ENCODE results near the gene SLC25A45.

SLC25A45 gene

GRCh38 chr11:65420506-65420905 lies 38.1 kb upstream of the SLC25A45 start:
- in situ Hi-C loops (cut with HindIII; ENCODE audit: low sequenced_read_pairs), result loop anchor here (5.0 kb wide), 1 partner anchor 77 kb away; the partner anchor contains the start of gene MALAT1
- H3K4me3 ChIP-seq (ENCODE audit: low read depth, low read length), result no peak overlapping the region
- TF ChIP-seq CTCF (IDR thresholded peaks at IDR 0.05; ENCODE audit: low read depth, low read length), result no peak
- DNase-seq (ENCODE audit: low read depth, low spot score), result peak; percentile 10

- no peak for TF ChIP-seq CTCF (IDR thresholded peaks at IDR 0.05; ENCODE audit: low read depth, low read length)
- in situ Hi-C loops (cut with HindIII; ENCODE audit: low sequenced_read_pairs), result loop anchor here (5.0 kb wide), 1 partner anchor 77 kb away; the partner anchor contains the start of gene MALAT1
- peak; percentile 94 for DNase-seq (ENCODE audit: low read depth, low spot score)
- no peak overlapping the region for H3K4me3 ChIP-seq (ENCODE audit: low read depth, low read length)
Measured at GRCh38 chr11:65419772-65420481, 37.5 kb upstream of the SLC25A45 start.

GRCh38 chr11:65419460-65419771 lies 37.0 kb upstream of the SLC25A45 start:
- in situ Hi-C loops (cut with HindIII; ENCODE audit: low sequenced_read_pairs), result no loop called here
- DNase-seq (ENCODE audit: low read depth, low spot score), result no peak
- no peak for TF ChIP-seq CTCF (IDR thresholded peaks at IDR 0.05; ENCODE audit: low read depth, low read length)
- H3K4me3 ChIP-seq (ENCODE audit: low read depth, low read length), result peak overlapping the region; percentile 8

GRCh38 chr11:65418681-65419459 lies 36.4 kb upstream of the SLC25A45 start:
- peak overlapping the region; percentile 8 for H3K4me3 ChIP-seq (ENCODE audit: low read depth, low read length)
- in situ Hi-C loops (cut with HindIII; ENCODE audit: low sequenced_read_pairs), result no loop called here
- peak; percentile 95 for DNase-seq (ENCODE audit: low read depth, low spot score)
- TF ChIP-seq CTCF (IDR thresholded peaks at IDR 0.05; ENCODE audit: low read depth, low read length), result no peak

GRCh38 chr11:65418431-65418680 lies 35.9 kb upstream of the SLC25A45 start:
- TF ChIP-seq CTCF (IDR thresholded peaks at IDR 0.05; ENCODE audit: low read depth, low read length), result no peak
- in situ Hi-C loops (cut with HindIII; ENCODE audit: low sequenced_read_pairs), result no loop called here
- H3K4me3 ChIP-seq (ENCODE audit: low read depth, low read length), result peak overlapping the region; percentile 1
- no peak for DNase-seq (ENCODE audit: low read depth, low spot score)

GRCh38 chr11:65417702-65418430 lies 35.4 kb upstream of the SLC25A45 start:
- H3K4me3 ChIP-seq (ENCODE audit: low read depth, low read length), result no peak overlapping the region
- DNase-seq (ENCODE audit: low read depth, low spot score), result peak; percentile 60
- in situ Hi-C loops (cut with HindIII; ENCODE audit: low sequenced_read_pairs), result no loop called here
- no peak for TF ChIP-seq CTCF (IDR thresholded peaks at IDR 0.05; ENCODE audit: low read depth, low read length)

Measured in astrocyte of the spinal cord (primary cell).